Measurements from ENCODE around the gene SRBD1.

DNA sequence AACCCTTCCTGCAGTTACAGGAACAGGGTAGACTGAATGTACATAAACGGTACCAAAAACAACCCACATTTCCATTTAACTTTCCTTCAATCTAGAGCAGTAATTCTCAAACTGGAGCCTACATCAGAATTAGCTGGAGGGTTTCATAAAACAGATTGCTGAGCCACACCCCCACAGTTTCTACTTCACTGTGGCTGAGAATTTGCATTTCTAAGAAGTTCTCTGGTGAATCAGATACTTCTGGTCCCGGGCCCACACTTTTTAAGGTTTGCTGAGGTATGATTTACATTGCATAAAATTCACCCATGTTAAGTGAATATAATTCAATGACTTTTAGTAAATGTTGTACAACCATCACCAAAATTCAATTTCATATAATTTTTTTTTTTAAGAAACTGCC is 113.7 kb downstream of the SRBD1 start:
- TF ChIP-seq CTCF (IDR thresholded peaks at IDR 0.05; ENCODE audit: low read depth, low read length): no peak
- no peak for TF ChIP-seq EZH2phosphoT487 (IDR thresholded peaks at IDR 0.05; ENCODE audit: low read depth)

Data from OCI-LY3 (cell line).